ENCODE results near the gene BAIAP3.

Gene BAIAP3

GRCh38 chr16:1318268-1318545 is 15.2 kb upstream of the BAIAP3 start:
- peaks cover 49% of the 10 kb centered on the region for H3K36me3 ChIP-seq (ENCODE audit: control insufficient read depth, insufficient read depth, low read length)
- TF ChIP-seq, protein P1, sequence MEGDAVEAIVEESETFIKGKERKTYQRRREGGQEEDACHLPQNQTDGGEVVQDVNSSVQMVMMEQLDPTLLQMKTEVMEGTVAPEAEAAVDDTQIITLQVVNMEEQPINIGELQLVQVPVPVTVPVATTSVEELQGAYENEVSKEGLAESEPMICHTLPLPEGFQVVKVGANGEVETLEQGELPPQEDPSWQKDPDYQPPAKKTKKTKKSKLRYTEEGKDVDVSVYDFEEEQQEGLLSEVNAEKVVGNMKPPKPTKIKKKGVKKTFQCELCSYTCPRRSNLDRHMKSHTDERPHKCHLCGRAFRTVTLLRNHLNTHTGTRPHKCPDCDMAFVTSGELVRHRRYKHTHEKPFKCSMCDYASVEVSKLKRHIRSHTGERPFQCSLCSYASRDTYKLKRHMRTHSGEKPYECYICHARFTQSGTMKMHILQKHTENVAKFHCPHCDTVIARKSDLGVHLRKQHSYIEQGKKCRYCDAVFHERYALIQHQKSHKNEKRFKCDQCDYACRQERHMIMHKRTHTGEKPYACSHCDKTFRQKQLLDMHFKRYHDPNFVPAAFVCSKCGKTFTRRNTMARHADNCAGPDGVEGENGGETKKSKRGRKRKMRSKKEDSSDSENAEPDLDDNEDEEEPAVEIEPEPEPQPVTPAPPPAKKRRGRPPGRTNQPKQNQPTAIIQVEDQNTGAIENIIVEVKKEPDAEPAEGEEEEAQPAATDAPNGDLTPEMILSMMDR (IDR thresholded peaks at IDR 0.05; ENCODE audit: insufficient read depth, low read length, poor library complexity, severe bottlenecking), result no peak
- no peaks in the 10 kb centered on the region for H3K27me3 ChIP-seq (replicated peaks; ENCODE audit: control insufficient read depth, insufficient read depth, low read length)
- DNase-seq (ENCODE audit: extremely low read depth, insufficient read length), result no peak
- no peak overlapping the region for H3K4me3 ChIP-seq (replicated peaks; ENCODE audit: low read depth, low read length)

DNA sequence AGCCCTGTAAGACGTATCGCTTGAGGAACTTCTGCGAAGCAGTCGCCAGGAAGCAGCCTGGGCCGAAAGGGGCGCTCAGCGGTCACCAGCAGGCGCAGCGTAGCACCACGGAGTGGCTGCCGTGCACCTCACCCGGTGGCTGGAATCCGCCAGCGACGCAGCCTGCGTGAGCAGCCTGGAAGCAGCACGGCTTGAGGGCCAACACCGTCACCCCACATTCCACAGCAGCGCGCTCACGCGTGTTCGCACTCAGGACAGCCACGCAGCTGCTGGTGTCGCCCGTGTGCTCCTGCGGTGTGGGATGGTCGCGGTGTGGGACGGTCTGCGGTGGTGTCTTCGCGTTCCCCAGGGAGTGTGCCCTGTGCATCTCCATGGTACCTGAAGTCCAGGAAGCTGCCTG is 14.4 kb upstream of the BAIAP3 start:
- no peak for DNase-seq (ENCODE audit: extremely low read depth, insufficient read length)
- TF ChIP-seq, protein P1 (IDR thresholded peaks at IDR 0.05; ENCODE audit: insufficient read depth, low read length, poor library complexity, severe bottlenecking), result no peak
- Histone ChIP-seq H3K36me3 (ENCODE audit: control insufficient read depth, insufficient read depth, low read length) (peaks cover 48% of the 10 kb centered on the region), H3K27me3 (replicated peaks; ENCODE audit: control insufficient read depth, insufficient read depth, low read length) (no peaks in the 10 kb centered on the region), H3K4me3 (replicated peaks; ENCODE audit: low read depth, low read length) (no peak overlapping the region)

- H3K36me3 ChIP-seq (ENCODE audit: control insufficient read depth, insufficient read depth, low read length), result peaks cover 37% of the 10 kb centered on the region
- no peaks in the 10 kb centered on the region for H3K27me3 ChIP-seq (replicated peaks; ENCODE audit: control insufficient read depth, insufficient read depth, low read length)
- no peak for DNase-seq (ENCODE audit: extremely low read depth, insufficient read length)
- TF ChIP-seq, protein P1 (IDR thresholded peaks at IDR 0.05; ENCODE audit: insufficient read depth, low read length, poor library complexity, severe bottlenecking), result no peak
- no peak overlapping the region for H3K4me3 ChIP-seq (replicated peaks; ENCODE audit: low read depth, low read length)
Measured at GRCh38 chr16:1320097-1320496, 13.3 kb upstream of the BAIAP3 start.

GRCh38 chr16:1320658-1321240 is 12.7 kb upstream of the BAIAP3 start:
- Histone ChIP-seq H3K4me3 (replicated peaks; ENCODE audit: low read depth, low read length) (no peak overlapping the region), H3K27me3 (replicated peaks; ENCODE audit: control insufficient read depth, insufficient read depth, low read length) (no peaks in the 10 kb centered on the region), H3K36me3 (ENCODE audit: control insufficient read depth, insufficient read depth, low read length) (peaks cover 38% of the 10 kb centered on the region)
- TF ChIP-seq, protein P1 (IDR thresholded peaks at IDR 0.05; ENCODE audit: insufficient read depth, low read length, poor library complexity, severe bottlenecking), result no peak
- DNase-seq (ENCODE audit: extremely low read depth, insufficient read length), result no peak

- peaks cover 30% of the 10 kb centered on the region for H3K36me3 ChIP-seq (ENCODE audit: control insufficient read depth, insufficient read depth, low read length)
- H3K4me3 ChIP-seq (replicated peaks; ENCODE audit: low read depth, low read length), result no peak overlapping the region
- DNase-seq (ENCODE audit: extremely low read depth, insufficient read length), result no peak
- H3K27me3 ChIP-seq (replicated peaks; ENCODE audit: control insufficient read depth, insufficient read depth, low read length), result no peaks in the 10 kb centered on the region
- TF ChIP-seq, protein P1 (IDR thresholded peaks at IDR 0.05; ENCODE audit: insufficient read depth, low read length, poor library complexity, severe bottlenecking), result no peak
Measured at GRCh38 chr16:1322407-1322806, 11.0 kb upstream of the BAIAP3 start.
